Stomach (tissue), 8 donors: ENCODE results near the gene HOXC4. TPM values are rescaled to one million over a fixed set of nuclear protein-coding genes. Genes with fewer than 3 reads are reported as not detected.

Experiments used
- polyA plus RNA-seq, 3 donors: library from polyadenylated mRNA; stranded (reverse); fragments of 200-250 nt; gene quantifications; one replicate each; pipeline ENCODE4 v1.2.3, GENCODE V29; 2013
- small RNA-seq, 4 donors: library from RNA; depleted of rRNA; stranded (forward); fragments of <200 nt; gene quantifications; one replicate each; pipeline ENCODE3, GENCODE V24; 2016
- total RNA-seq, 5 donors: library from RNA; depleted of rRNA; stranded (reverse); fragments of >200 nt; gene quantifications; one replicate each; pipeline versions ENCODE4 v1.1.0 to v1.2.3, GENCODE V29; 2014 to 2016
- donor health status: healthy with polysubstance abuse.
- donor health status: Bipolar disorder and iron deficiency.
- donor health status: healthy.

Gene HOXC4
- total and polyA plus RNA-seq, 8 donors = 0.92 to 3.7 (median 2.6) TPM; not detected in 3

Small RNAs within 50 kb of the gene (small RNA-seq; reads per million reads assigned to genes)
- gene HOXC5 = 0 reads per million in 4 donors
- 0.53 to 2.9 (median 1.4) reads per million in 4 donors for gene MIR615
- 0 reads per million in 4 donors for gene RF00019

Other genes with a start within 250 kb of the HOXC4 start
- not detected for gene HOXC13, start 115.0 kb upstream of the HOXC4 start, total RNA-seq
- not detected for gene HOXC13, start 115.0 kb upstream of the HOXC4 start, polyA plus RNA-seq
- not detected for gene HOXC12, start 98.9 kb upstream of the HOXC4 start, total RNA-seq
- not detected for gene HOXC12, start 98.9 kb upstream of the HOXC4 start, polyA plus RNA-seq
- gene HOXC11, start 80.7 kb upstream of the HOXC4 start, total RNA-seq = not detected
- gene HOXC11, start 80.7 kb upstream of the HOXC4 start, polyA plus RNA-seq = not detected
- gene HOTAIR, start 78.9 kb upstream of the HOXC4 start, total RNA-seq = not detected
- gene HOTAIR, start 78.9 kb upstream of the HOXC4 start, polyA plus RNA-seq = not detected
- gene HOXC10, start 68.7 kb upstream of the HOXC4 start, total RNA-seq = not detected
- gene HOXC10, start 68.7 kb upstream of the HOXC4 start, polyA plus RNA-seq = not detected
- gene HOXC9, start 53.7 kb upstream of the HOXC4 start, total RNA-seq = not detected
- under 1 TPM in 1 of 3 donors, not detected in 2; 0.08 TPM for gene HOXC9, start 53.7 kb upstream of the HOXC4 start, polyA plus RNA-seq
- gene HOXC8, start 44.9 kb upstream of the HOXC4 start, total RNA-seq = not detected
- under 1 TPM in 1 of 3 donors, not detected in 2; 0.08 TPM for gene HOXC8, start 44.9 kb upstream of the HOXC4 start, polyA plus RNA-seq
- 1 to 10 TPM in 1 of 5 donors, not detected in 4; 2.0 TPM for gene HOXC6, start 25.4 kb upstream of the HOXC4 start, total RNA-seq
- 1 to 10 TPM in 1 of 3 donors, under 1 TPM in 1, not detected in 1; 0.46 to 1.0 TPM for gene HOXC6, start 25.4 kb upstream of the HOXC4 start, polyA plus RNA-seq
- gene HOXC5, start 20.8 kb upstream of the HOXC4 start, total RNA-seq = not detected
- 1 to 10 TPM in 1 of 3 donors, under 1 TPM in 1, not detected in 1; 0.25 to 1.3 TPM for gene HOXC5, start 20.8 kb upstream of the HOXC4 start, polyA plus RNA-seq
- gene SMUG1, start 135.2 kb downstream of the HOXC4 start, total RNA-seq = 10 to 100 TPM; 15.4 to 79.4 (median 31.0) TPM
- 10 to 100 TPM; 34.0 to 71.3 (median 70.3) TPM for gene SMUG1, start 135.2 kb downstream of the HOXC4 start, polyA plus RNA-seq
- 10 to 100 TPM in 4 of 5 donors, 1 to 10 TPM in 1; 8.7 to 66.8 (median 29.1) TPM for gene CBX5, start 226.3 kb downstream of the HOXC4 start, total RNA-seq
- 1 to 10 TPM; 4.9 to 7.6 (median 5.2) TPM for gene CBX5, start 226.3 kb downstream of the HOXC4 start, polyA plus RNA-seq
- gene HNRNPA1, start 226.9 kb downstream of the HOXC4 start, total RNA-seq = 100 to 1,000 TPM; 211 to 763 (median 303) TPM
- 1,000 to 10,000 TPM in 2 of 3 donors, 100 to 1,000 TPM in 1; 960 to 1,103 (median 1,040) TPM for gene HNRNPA1, start 226.9 kb downstream of the HOXC4 start, polyA plus RNA-seq
- 1 to 10 TPM in 1 of 5 donors, under 1 TPM in 1, not detected in 3; 0.37 to 2.0 TPM for gene NFE2, start 247.2 kb downstream of the HOXC4 start, total RNA-seq
- gene NFE2, start 247.2 kb downstream of the HOXC4 start, polyA plus RNA-seq = under 1 TPM in 2 of 3 donors, not detected in 1; 0.20 to 1.00 TPM